Thyroid gland (tissue), 4 donors: ENCODE data around the gene LEUTX. TPM values are rescaled to one million over a fixed set of nuclear protein-coding genes. Genes with fewer than 3 reads are reported as not detected.

ENCODE experiments used
- DNase-seq, 2 donors: peaks; one replicate each; pipeline ENCODE4 v3.0.0-alpha.2; 2019
- H3K27ac ChIP-seq, 3 donors: fragments of 200-600 bp; sonication (generic); 1 replicate in 2 of 3; 2 replicates in 1 of 3; pipeline ENCODE4 v1.5.1; 2016 to 2019; ENCODE audit warnings: mild to moderate bottlenecking in 1 of 3, moderate library complexity in 1 of 3
- H3K27me3 ChIP-seq: fragments of 200-600 bp; sonication (generic); one replicate; pipeline ENCODE4 v1.5.1; 2019
- H3K36me3 ChIP-seq, 2 donors: fragments of 200-600 bp; sonication (generic); one replicate each; pipeline ENCODE4 v1.5.1; 2016 to 2019
- H3K4me1 ChIP-seq, 2 donors: fragments of 200-600 bp; sonication (generic); one replicate each; pipeline ENCODE4 v1.5.1; 2017 to 2019
- H3K4me3 ChIP-seq, 3 donors: fragments of 200-600 bp; sonication (generic); replicated peaks in 1 of 3; 1 replicate in 2 of 3; 2 replicates in 1 of 3; pipeline ENCODE4 v1.5.1; 2016; ENCODE audit warnings: mild to moderate bottlenecking in 1 of 3
- H3K9me3 ChIP-seq: fragments of 200-600 bp; sonication (generic); one replicate; pipeline ENCODE4 v1.5.1; 2017
- POLR2A ChIP-seq, 2 donors: fragments of 450-650 bp; IDR thresholded peaks; one replicate each; pipeline ENCODE4 v1.6.1; 2017; ENCODE audit warnings: antibody characterized with exemption in 2 of 2, mild to moderate bottlenecking in 2 of 2, moderate library complexity in 1 of 2
- WGBS, 2 donors: methylation state at CpG; one replicate each; pipeline ENCODE4 v1.1.5; 2017; 5-methylcytosine and 5-hydroxymethylcytosine counted together
- intact Hi-C: fragments of 100-400 bp; cut with DNase I; formaldehyde crosslinking; loops from one replicate; pipeline ENCODE4 v1.15.1; 2023
- total RNA-seq, 4 donors: library from RNA; depleted of rRNA; stranded (reverse); fragments of >200 nt; gene quantifications; one replicate each; pipeline ENCODE4 v1.2.3, GENCODE V29; 2016
- TF ChIP-seq, protein P1 (sequence below), 6 experiments: fragments of 200-600 bp in 3 of 6; fragments of 450-650 bp in 3 of 6; sonication (generic) in 3 of 6; IDR thresholded peaks; one replicate each; pipeline ENCODE4 v1.5.1; 2016 to 2019; ENCODE audit warnings: antibody characterized with exemption in 6 of 6, mild to moderate bottlenecking in 2 of 6, inconsistent platforms in 1 of 6, moderate library complexity in 1 of 6

The LEUTX gene
- total RNA-seq = not detected

DNA sequence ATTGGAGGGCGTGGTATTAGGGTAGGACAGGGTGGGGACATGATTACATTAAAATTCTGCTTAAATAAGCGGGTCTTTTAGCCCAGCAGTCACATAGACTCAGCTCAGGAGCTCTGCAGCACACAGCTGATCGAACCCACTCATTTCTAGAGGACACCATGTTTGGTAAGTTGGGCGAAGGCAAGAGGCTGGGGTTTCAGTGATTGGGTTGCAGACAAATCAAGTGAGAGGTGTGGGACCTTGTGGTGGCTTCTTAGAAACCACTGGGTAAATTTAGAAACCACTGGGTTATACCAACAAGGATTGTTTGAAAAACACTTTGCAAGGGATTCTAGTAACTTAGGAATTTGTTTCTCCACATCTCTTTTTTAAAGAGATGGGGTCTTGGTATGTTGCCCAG lies at the start of gene LEUTX:
TSS of gene LEUTX (plus strand) at position 92 of the 400 bp plus-strand sequence. CDS start at position 159, 67 bp downstream.
- Histone ChIP-seq H3K36me3 (no peaks in the 10 kb centered on the region), H3K4me1 (no peaks in the 10 kb centered on the region), H3K27me3 (no peaks in the 10 kb centered on the region), H3K4me3 (no peak within 1 kb of the TSS), H3K27ac (no peak within 1 kb of the TSS), H3K9me3 (no peaks in the 10 kb centered on the region)
- DNase-seq = no peak
- intact Hi-C loops = no loop called here
- TF ChIP-seq POLR2A (IDR thresholded peaks at IDR 0.05) = no peak
- TF ChIP-seq, protein P1, sequence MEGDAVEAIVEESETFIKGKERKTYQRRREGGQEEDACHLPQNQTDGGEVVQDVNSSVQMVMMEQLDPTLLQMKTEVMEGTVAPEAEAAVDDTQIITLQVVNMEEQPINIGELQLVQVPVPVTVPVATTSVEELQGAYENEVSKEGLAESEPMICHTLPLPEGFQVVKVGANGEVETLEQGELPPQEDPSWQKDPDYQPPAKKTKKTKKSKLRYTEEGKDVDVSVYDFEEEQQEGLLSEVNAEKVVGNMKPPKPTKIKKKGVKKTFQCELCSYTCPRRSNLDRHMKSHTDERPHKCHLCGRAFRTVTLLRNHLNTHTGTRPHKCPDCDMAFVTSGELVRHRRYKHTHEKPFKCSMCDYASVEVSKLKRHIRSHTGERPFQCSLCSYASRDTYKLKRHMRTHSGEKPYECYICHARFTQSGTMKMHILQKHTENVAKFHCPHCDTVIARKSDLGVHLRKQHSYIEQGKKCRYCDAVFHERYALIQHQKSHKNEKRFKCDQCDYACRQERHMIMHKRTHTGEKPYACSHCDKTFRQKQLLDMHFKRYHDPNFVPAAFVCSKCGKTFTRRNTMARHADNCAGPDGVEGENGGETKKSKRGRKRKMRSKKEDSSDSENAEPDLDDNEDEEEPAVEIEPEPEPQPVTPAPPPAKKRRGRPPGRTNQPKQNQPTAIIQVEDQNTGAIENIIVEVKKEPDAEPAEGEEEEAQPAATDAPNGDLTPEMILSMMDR (IDR thresholded peaks at IDR 0.05) = no peak
- 69 to 88% methylated on average over 4 of the region's 4 CpGs for WGBS, 2 donors

- Histone ChIP-seq H3K27me3 (no peaks in the 10 kb centered on the region), H3K27ac (no peak overlapping the region), H3K36me3 (no peaks in the 10 kb centered on the region), H3K4me1 (no peaks in the 10 kb centered on the region), H3K9me3 (no peaks in the 10 kb centered on the region), H3K4me3 (no peak overlapping the region)
- DNase-seq = no peak
- no peak for TF ChIP-seq POLR2A (IDR thresholded peaks at IDR 0.05)
- TF ChIP-seq, protein P1 (IDR thresholded peaks at IDR 0.05) = no peak
- 69 to 75% methylated on average over 4 of the region's 4 CpGs for WGBS, 2 donors
- intact Hi-C loops = no loop called here
Observed at GRCh38 chr19:39729594-39729993, 49.1 kb upstream of the LEUTX start.

- H3K4me3 ChIP-seq = no peak overlapping the region
- intact Hi-C loops = no loop called here
- H3K36me3 ChIP-seq = no peaks in the 10 kb centered on the region
- H3K4me1 ChIP-seq = no peaks in the 10 kb centered on the region
- DNase-seq = peak in 1 of 2 donors; percentile 10
- no peak overlapping the region for H3K27ac ChIP-seq
- H3K27me3 ChIP-seq = no peaks in the 10 kb centered on the region
- TF ChIP-seq, protein P1 (IDR thresholded peaks at IDR 0.05) = no peak
- TF ChIP-seq POLR2A (IDR thresholded peaks at IDR 0.05) = no peak
- 69 to 80% methylated on average over 1 of the region's 1 CpG for WGBS, 2 donors
- no peaks in the 10 kb centered on the region for H3K9me3 ChIP-seq
Observed at GRCh38 chr19:39731685-39732084, 47.0 kb upstream of the LEUTX start.

DNA sequence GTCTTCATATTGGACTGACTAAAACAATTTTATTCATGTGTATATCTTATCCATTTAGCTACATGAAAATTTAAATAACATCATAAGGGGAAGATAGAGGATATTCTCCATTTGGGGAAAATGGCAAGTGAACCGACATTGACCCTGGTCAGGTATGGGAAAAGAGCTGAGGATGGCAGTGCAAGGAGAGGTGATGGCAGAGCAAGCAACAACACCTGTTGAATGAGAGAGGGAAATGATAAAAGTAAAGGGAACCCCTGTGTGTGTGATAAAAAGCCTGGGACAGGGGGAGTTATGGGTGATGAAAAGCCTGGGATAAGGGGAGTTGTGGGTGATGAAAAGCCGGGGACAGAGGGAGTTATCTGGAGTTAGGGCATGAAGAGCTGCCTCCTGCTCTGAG lies 44.8 kb upstream of the LEUTX start:
- no peak overlapping the region for H3K4me3 ChIP-seq
- 82 to 94% methylated on average over 2 of the region's 2 CpGs for WGBS, 2 donors
- intact Hi-C loops = no loop called here
- DNase-seq = no peak
- H3K9me3 ChIP-seq = no peaks in the 10 kb centered on the region
- no peaks in the 10 kb centered on the region for H3K4me1 ChIP-seq
- H3K27me3 ChIP-seq = no peaks in the 10 kb centered on the region
- no peaks in the 10 kb centered on the region for H3K36me3 ChIP-seq
- TF ChIP-seq, protein P1 (IDR thresholded peaks at IDR 0.05) = no peak
- no peak for TF ChIP-seq POLR2A (IDR thresholded peaks at IDR 0.05)
- no peak overlapping the region for H3K27ac ChIP-seq

GRCh38 chr19:39735688-39736087 lies 43.0 kb upstream of the LEUTX start:
- intact Hi-C loops = no loop called here
- no peak for DNase-seq
- no peaks in the 10 kb centered on the region for H3K36me3 ChIP-seq
- H3K4me3 ChIP-seq = no peak overlapping the region
- WGBS, 2 donors = 58 to 60% methylated on average over 3 of the region's 3 CpGs
- H3K9me3 ChIP-seq = no peaks in the 10 kb centered on the region
- no peak overlapping the region for H3K27ac ChIP-seq
- TF ChIP-seq, protein P1 (IDR thresholded peaks at IDR 0.05) = no peak
- no peak for TF ChIP-seq POLR2A (IDR thresholded peaks at IDR 0.05)
- H3K4me1 ChIP-seq = no peaks in the 10 kb centered on the region
- H3K27me3 ChIP-seq = no peaks in the 10 kb centered on the region
